ENCODE measurements around the gene HUNK.

GRCh38 chr21:31993826-31994825 lies 121.3 kb downstream of the HUNK start:
- TF ChIP-seq, protein P1, sequence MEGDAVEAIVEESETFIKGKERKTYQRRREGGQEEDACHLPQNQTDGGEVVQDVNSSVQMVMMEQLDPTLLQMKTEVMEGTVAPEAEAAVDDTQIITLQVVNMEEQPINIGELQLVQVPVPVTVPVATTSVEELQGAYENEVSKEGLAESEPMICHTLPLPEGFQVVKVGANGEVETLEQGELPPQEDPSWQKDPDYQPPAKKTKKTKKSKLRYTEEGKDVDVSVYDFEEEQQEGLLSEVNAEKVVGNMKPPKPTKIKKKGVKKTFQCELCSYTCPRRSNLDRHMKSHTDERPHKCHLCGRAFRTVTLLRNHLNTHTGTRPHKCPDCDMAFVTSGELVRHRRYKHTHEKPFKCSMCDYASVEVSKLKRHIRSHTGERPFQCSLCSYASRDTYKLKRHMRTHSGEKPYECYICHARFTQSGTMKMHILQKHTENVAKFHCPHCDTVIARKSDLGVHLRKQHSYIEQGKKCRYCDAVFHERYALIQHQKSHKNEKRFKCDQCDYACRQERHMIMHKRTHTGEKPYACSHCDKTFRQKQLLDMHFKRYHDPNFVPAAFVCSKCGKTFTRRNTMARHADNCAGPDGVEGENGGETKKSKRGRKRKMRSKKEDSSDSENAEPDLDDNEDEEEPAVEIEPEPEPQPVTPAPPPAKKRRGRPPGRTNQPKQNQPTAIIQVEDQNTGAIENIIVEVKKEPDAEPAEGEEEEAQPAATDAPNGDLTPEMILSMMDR (IDR thresholded peaks at IDR 0.05) = no peak
- TF ChIP-seq ZFX (IDR thresholded peaks at IDR 0.05; ENCODE audit: borderline replicate concordance) = no peak

All from 22Rv1 (cell line).